Amniotic epithelial cell (primary cell): ENCODE data around the gene KLRC1.
"Not testable (repeated sequence)": the region's sequence is repeated elsewhere in the genome, so short reads cannot be mapped to it uniquely, and the experiment has no call there.

Source experiments
- DNase-seq: peaks from one replicate; pipeline ENCODE4 v3.0.0-alpha.2; 2010; ENCODE audit warnings: low read depth

The KLRC1 gene

DNA sequence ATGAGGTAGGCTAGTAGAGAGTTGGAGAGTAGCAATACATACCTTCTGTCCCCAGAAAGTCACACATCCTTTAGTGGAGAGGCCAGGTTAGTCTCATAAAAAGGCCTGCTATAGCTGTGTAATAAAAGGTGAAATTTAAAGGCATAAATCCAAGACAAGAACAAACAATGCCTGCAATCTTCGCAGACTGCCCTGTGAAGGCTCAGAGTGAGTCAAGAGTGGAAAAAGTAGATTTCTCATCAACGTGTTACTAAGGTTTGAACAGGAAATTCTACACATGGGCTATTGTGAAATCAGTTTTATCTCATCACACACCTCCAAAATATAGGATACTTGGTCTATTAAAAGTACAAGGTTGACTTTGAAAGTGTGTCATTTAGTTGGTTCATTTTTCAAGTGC lies at the start of gene KLRC1:
Gene KLRC1, minus strand, starts transcription at position 222 of the 400 bp plus-strand sequence. CDS start 2,221 bp downstream, outside the sequence.
- DNase-seq: peak; percentile 24

DNA sequence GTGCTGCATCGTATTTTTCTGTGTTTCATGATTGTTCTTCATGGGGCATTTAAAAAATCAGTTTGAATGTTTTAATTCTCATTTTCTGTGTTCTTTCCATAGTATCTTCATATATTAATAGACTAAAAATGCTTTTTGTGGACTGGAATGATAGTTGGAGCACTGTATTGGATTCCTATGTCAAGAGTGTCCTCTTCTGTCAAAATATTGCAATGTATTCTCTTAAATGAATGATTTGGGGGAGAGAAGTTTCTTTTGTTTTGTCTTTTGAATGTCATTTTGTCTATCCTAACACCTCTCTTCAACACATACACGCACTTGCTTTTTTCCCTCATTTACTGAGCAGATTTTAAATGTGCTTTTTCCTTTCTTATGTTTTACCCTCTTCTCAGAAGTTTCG lies 47.9 kb upstream of the KLRC1 start:
- DNase-seq: peak; percentile 27

DNA sequence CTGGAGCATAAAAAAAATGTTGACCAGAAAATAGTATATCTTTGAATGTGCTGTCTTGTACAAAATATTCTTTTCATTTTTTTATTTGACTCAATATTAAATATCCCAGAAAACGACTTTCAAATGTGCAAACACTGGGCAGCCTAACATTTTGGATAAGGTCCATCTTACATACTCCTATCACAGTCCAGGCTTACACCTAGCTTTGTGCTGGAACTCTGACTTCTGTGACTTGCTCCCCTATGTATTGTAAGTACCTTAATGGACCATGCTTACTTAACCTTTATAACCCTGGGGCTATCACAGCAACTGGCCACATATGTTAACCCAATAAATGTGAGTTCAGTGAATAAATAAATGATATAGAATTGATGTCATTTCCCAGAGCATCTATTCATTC lies 44.9 kb upstream of the KLRC1 start:
- DNase-seq: no peak

DNA sequence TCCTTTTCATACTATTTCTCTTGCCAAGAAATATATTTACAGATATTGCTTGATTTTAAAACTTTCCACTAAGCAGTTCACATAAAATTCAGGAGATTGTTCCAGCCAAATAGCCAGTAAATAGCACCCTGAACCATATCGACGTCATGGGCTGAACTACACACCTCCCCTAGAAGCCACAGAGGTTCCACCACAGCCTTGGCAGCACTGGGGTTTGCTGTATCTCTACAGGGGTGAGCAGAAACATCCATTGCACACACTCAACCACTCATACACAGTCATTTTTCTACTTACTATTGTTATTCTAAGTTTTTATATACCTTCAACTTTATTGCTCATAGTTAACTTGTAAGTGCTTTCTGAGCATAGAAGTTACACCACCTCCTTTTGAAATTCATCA lies 44.4 kb upstream of the KLRC1 start:
- peak; percentile 2 for DNase-seq

DNA sequence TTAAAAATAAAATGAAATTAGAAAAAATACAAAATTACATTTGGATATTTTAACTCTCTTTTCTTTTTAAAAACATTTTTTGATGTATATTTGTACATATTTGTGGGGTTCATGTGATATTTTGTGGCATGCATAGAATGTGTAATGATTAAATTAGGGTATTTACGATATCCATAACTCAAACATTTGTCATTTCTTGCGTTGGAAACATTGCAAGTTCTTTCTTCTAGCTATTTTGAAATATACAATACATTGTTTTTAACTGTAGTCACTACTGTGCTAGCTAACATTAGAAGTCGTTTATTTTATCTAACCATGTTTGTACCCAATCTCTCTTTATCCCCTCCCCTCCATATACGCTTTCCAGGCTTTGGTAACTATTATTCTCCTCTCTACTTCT lies 38.6 kb upstream of the KLRC1 start:
- no peak for DNase-seq

DNA sequence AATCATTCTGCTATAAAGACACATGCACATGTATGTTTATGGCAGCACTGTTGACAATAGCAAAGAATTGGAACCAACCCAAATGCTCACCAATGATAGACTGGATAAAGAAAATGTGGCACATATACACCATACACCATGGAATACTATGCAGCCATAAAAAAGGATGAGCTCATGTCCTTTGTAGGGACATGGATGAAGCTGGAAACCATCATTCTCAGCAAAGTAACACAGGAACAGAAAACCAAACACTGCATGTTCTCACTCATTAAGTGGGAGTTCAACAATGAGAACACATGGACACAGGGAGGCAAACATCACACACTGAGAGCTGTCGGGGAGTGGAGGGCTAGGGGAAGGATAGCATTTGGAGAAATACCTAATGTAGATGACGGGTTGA lies 34.2 kb upstream of the KLRC1 start:
- DNase-seq: not testable (repeated sequence)

DNA sequence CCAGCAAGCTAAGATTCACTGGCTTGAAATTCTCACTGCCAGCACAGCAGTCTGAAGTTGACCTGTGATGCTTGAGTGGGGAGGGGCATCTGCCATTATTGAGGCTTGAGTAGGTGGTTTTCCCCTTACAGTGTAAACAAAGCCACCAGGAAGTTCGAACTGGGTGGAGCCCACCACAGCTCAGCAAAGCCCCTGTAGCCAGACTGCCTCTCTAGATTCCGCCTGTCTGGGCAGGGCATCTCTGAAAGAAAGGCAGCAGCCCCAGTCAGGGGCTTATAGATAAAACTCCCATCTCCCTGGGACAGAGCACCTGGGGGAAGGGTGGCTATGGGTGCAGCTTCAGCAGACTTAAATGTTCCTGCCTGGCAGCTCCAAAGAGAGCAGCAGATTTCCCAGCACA lies 28.7 kb upstream of the KLRC1 start:
- DNase-seq: not testable (repeated sequence)

DNA sequence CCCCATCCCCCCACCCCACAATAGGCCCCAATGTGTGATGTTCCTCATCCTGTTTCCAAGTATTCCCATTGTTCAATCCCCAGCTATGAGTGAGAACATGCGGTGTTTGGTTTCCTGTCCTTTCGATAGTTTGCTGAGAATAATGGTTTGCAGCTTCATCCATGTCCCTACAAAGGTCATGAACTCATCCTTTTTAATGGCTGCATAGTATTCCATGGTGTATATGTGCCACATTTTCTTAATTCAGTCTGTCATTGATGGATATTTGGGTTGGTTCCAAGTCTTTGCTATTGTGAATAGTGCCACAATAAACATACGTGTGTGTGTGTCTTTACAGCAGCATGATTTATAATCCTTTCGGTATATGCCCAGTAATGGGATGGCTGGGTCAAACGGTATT lies 19.6 kb upstream of the KLRC1 start:
- DNase-seq: not testable (repeated sequence)

DNA sequence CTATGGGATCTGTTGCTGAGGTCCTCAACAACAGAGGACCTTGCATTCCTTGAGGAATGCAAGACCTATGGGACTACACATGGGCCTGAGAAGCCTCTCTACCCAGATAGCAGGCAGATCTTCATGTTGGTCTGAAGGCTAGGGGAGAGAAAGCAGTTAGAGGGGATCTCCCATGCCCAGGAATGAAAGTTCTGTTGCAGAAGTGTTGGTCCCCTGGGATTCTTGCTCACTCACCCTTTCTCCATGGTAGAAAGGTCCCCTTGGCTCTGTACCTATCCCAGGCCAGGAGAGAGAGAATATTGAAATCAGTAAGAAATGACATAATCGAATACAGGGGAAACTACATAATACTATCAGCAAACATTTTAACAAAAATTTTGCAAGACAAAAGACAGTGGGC lies 16.5 kb upstream of the KLRC1 start:
- DNase-seq: no peak

DNA sequence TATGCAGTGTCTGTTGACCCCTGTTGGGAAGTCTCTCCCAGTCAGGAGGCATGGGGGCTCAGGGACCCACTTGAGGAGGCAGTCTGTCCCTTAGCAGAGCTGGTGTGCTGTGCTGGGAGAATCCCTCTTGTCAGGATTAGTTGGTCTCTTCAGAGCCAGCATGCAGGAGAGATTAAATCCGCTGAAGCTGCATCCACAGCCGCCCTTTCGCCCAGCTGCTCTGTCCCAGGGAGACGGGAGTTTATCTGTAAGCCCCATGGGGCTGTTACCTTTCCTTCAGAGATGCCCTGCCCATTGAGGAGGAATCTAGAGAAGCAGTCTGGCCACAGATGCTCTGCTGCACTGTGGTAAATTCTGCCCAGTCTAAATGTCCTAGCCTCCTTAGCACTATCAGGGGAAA lies 13.1 kb upstream of the KLRC1 start:
- no peak for DNase-seq

DNA sequence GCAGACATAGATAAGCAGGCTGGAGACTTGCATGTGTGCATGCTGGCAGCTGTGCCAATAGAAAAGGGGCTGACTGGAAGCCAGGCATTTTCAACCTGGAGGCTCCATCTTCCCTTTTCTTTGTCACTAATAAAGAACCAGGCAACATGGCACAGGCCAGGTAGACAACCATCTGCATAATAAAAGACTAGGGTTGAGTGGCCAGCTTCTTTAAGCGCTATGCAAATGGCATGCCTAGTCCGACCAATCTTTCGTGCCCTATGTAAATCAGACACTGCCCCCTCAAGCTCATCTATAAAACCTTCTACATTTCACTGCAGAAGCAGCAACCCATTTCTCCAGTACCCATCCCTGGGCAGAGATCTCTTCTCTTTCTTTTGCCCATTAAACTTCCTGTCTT lies 4.6 kb upstream of the KLRC1 start:
- no peak for DNase-seq

DNA sequence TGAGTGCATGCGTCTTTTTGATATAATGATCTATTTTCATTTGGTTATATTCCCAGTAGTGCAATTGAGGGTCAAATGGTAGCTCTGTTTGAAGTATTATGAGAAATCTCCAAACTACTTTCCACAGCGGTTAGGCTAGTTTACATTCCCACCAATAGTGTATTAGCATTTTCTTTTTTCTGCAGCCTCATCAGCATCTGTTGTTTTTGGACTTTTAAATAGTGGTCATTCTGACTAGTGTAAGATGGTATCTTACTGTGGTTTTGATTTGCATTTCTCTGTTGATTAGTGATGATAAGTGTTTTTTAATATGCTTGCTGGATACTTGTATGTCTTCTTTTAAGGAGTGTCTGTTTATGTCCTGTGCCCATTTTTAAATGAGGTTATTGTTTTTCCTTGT lies 3.7 kb upstream of the KLRC1 start:
- no peak for DNase-seq

DNA sequence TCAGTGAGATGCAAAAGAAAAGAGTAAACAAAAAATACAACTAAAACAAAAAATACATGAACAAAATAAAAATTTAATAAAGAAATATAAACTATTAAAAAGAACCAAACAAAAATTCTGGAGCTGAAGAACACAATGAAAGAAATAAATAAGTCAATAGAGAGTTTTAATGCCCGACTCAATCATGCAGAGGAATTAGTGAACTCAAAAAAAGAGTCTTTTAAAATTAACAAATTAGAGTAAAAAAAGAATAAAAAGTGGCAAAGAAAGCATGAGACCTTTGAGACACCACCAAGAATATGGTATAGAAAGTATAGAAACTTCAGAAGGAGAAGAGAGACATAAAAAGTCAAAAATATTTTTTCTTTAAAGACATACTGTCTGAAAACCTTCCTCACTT lies 2.6 kb upstream of the KLRC1 start:
- DNase-seq: no peak

DNA sequence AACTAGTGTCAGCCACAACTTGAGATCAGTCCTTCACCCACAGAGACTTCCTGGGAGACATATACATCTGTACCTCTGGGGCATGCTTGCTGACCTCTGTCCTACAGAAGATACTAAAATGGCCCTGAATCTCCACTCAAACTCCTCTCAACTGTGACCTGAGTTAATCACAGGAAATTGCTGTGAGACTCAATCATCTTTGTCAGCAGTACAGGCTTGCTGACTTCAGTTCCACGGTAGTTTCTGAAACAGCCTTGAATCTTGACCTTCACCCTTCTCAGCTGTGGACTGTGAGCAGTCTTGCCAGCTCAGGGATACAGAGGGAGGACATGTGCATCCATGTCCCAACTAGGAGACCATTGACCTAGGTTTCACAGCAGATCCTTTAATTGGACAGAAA lies 1.4 kb upstream of the KLRC1 start:
- DNase-seq: no peak

DNA sequence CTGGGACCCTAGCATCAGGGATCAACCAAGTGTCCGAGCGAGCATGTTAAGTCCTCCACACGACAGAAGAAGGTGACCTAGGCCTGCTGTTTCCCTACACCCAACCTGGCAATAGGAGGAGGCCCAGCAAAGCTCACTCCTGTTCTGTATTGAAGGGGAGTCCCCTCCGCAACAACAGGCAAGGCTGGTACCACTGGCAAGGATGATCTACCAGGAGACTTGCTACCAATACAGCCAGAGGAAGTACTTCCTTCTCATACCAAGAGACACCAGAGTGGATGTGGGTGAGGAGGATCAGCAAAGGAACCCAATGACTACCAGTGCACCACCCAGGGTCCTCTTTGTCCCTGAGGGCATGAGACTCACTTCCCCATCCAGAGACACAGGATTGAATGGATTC lies 4.9 kb downstream of the KLRC1 start:
- no peak for DNase-seq

DNA sequence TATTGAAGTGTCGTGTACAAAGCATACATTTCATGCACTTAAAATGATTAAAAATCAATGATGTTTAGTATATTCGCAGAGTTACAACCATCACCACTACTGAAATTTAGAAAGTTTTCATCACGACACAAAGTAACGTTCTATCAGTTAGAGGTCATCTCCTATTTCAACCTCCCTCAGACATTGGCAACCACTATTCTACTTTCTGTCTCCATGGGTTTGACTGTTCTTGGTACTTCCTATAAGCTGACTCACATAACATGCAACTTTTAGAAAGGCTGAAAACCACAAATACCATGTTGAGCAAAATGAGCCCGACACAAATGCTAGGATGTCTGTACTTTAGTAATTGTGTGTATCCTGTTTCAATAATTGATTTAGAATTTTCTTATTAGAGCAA lies 7.1 kb downstream of the KLRC1 start:
- DNase-seq: peak; percentile 10

DNA sequence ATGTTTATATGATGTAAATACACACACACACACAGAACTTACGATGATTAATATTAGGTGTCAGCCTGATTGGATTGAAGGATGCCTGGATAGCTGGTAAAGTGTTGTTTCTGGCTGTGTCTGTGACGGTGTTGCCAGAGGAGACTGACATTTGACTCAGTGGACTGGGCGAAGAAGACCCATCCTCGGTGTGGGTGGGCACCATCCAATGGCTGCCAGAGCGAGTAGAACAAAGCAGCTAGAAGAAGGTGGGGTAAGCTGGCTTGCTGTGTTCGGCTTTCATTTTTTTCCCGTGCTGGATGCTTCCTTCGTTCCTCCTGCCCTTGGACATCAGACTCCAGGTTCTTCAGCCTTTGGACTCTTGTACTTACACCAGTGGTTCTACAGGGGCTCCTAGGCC lies 12.0 kb downstream of the KLRC1 start:
- not testable (repeated sequence) for DNase-seq

DNA sequence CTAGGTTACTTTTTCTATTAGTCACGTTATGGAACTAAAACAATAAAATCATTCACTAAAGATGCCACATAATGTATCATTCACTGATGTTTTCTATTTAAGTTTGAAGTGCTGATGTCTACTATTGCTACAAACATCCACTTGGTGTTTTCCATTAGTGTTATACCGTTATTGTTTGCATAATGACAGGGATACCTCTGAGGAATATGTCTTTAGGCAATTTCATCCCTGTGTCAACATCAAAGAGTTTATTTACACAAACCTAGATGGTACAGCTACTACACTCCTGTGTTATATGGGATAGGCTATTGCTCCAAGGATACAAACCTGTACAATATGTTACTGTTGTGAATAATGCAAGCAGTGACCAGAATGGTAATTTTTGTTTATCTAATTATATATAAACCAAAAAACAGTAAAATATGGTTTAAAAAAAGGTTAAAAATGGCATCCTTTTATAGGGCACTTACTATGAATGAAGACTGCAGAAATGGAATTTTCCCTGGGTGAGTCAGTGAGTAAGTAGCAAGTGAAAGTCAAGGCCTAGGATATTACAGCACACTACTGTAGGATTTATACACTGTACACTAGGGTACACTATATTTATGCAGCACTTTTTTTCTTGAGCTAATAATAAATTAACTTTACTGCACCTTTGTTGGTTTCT lies 13.4 kb downstream of the KLRC1 start:
- not testable (repeated sequence) for DNase-seq

DNA sequence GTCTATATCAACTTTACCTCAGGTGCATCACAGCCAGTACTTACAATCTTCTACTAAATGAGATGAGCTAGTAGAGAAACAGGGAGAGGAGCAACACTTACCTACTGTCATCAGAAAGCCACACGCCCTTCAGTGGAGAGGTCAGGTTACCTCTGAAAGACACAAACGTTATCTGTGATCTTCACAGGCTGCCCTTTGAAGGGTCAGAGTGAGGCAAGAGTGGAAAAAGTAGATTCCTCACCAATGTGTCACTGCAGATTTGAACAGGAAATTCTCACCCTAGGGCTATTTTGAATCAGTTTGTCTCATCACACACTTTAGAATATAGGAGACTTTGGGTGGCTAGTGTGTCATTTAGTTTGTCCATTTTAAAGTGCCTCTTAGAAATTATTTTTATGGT lies 15.6 kb downstream of the KLRC1 start:
- DNase-seq: not testable (repeated sequence)

DNA sequence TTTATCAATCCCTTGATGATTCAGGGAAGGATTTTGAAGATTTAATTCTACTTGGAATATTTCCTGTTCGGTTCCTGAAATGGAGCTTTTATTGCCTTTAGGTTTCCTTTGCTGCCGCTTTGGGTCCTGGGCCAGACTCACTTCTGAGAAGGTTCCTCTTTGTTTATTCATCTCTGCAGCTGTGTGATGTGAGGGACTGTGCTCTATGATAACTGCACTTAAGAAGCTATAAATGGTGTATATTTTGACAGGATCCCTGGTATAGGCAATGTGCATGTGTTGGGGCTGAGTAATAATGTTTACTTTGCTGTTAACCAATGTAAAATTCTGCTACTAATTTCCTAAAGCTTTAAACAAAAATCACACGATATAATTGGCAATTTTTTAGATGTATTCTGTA lies 17.4 kb downstream of the KLRC1 start, which contains the start of gene KLRC2:
Gene KLRC2, minus strand, starts transcription at position 195 of the 400 bp plus-strand sequence. Its CDS starts 24 bp downstream, at position 171.
- DNase-seq: not testable (repeated sequence)

DNA sequence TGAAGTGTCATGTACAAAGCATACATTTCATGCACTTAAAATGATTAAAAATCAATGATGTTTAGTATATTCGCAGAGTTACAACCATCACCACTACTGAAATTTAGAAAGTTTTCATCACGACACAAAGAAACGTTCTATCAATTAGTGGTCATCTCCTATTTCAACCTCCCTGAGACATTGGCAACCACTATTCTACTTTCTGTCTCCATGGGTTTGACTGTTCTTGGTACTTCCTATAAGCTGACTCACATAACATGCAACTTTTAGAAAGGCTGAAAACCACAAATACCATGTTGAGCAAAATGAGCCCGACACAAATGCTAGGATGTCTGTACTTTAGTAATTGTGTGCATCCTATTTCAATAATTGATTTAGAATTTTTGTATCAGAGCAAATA lies 22.6 kb downstream of the KLRC1 start:
- not testable (repeated sequence) for DNase-seq

DNA sequence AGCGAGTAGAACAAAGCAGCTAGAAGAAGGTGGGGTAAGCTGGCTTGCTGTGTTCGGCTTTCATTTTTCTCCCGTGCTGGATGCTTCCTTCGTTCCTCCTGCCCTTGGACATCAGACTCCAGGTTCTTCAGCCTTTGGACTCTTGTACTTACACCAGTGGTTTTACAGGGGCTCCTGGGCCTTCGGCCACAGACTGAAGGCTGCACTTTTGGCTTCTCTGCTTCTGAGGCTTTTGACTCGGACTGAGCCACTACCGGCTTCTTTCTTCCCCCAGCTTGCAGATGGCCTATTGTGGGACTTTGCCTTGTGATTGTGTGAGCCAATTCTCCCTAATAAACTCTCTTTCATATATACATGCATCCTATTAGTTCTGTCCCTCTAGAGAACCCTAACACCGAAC lies 27.2 kb downstream of the KLRC1 start:
- not testable (repeated sequence) for DNase-seq

DNA sequence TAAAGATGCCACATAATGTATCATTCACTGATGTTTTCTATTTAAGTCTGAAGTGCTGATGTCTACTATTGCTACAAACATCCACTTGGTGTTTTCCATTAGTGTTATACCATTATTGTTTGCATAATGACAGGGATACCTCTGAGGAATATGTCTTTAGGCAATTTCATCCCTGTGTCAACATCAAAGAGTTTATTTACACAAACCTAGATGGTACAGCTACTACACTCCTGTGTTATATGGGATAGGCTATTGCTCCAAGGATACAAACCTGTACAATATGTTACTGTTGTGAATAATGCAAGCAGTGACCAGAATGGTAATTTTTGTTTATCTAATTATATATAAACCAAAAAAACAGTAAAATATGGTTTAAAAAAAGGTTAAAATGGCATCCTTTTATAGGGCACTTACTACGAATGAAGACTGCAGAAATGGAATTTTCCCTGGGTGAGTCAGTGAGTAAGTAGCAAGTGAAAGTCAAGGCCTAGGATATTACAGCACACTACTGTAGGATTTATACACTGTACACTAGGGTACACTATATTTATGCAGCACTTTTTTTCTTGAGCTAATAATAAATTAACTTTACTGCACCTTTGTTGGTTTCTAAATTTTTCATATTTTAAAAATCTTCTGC lies 28.8 kb downstream of the KLRC1 start:
- DNase-seq: peak; percentile 2

DNA sequence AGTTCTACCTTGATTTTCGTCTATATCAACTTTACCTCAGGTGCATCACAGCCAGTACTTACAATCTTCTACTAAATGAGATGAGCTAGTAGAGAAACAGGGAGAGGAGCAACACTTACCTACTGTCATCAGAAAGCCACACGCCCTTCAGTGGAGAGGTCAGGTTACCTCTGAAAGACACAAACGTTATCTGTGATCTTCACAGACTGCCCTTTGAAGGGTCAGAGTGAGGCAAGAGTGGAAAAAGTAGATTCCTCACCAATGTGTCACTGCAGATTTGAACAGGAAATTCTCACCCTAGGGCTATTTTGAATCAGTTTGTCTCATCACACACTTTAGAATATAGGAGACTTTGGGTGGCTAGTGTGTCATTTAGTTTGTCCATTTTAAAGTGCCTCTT lies 31.0 kb downstream of the KLRC1 start:
- not testable (repeated sequence) for DNase-seq
